GM19240 (cell line): ENCODE measurements around the gene PPP4R4.
"Not testable (repeated sequence)": the region's sequence is repeated elsewhere in the genome, so short reads cannot be mapped to it uniquely, and the experiment has no call there.

Experiments
- DNase-seq: peaks from one replicate; pipeline ENCODE4 v3.0.0; 2011; ENCODE audit warnings: low spot score; ENCODE audit not compliant: insufficient read length

Gene PPP4R4

DNA sequence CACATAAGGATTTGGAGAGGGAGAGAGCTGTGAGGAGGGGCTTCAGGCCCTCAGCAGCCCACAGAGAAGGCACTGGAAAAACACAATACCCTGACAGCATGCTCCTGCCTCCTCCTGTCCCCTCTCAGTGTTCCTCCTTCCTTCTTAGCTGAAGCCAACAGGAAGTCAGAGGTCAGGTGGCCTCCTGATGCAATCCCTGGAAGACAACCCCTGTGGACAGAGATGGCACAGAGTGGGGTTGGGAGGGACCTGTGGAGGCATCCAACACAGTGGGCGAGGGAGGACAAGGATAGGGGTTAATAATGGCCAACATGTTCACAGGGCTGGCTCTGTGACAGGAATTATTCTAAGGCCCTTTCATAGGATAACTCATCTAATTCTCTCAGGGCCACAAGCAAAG is 29.4 kb upstream of the PPP4R4 start:
- no peak for DNase-seq

DNA sequence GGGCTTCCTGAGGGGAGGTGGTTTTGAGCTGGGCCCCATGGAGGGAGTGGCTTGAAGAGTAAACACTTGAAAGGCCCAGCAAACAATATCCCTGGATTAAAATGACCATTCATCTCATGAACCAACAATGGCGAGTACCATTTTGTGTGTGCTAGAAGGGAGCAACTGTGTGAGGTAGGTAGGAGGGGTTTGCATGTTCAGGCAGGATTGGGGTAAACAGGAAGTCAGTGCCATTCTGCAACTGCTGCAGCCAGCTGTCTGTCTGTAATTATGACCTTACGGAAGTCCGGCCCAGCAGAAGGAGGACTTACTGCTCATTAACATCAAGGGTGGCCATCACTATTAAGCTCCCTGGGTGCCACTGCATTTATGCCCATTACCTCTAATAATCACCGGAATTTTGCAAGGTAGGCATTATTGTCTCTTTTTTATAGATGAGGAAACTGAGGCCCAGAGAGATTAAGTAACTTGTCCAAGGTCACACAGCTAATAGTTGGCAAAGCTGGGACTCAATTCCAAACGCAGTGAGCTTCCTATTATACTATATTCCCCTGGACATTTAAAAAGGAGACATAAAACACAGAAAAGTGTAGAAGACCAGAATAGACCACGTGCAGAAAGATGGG is 28.1 kb upstream of the PPP4R4 start:
- DNase-seq = no peak

DNA sequence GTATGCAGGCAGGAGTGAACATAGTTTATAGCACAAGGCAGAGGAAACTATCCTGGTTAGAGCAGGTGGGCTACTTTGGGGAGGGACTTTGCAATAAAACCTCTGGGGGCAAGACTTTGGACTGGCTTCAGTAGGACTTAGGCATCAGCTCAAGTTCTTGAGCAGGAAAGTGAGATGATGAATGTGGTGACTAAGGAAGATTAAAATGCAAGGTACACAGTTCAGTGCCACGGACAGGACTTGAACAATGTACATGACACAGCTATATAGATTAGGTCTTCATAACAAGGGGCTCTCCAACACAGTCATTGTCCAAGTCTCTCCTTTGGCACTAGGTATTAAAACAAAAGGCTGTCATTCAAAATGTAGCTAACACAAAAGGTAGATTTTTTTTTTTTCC is 21.4 kb upstream of the PPP4R4 start:
- DNase-seq = no peak

DNA sequence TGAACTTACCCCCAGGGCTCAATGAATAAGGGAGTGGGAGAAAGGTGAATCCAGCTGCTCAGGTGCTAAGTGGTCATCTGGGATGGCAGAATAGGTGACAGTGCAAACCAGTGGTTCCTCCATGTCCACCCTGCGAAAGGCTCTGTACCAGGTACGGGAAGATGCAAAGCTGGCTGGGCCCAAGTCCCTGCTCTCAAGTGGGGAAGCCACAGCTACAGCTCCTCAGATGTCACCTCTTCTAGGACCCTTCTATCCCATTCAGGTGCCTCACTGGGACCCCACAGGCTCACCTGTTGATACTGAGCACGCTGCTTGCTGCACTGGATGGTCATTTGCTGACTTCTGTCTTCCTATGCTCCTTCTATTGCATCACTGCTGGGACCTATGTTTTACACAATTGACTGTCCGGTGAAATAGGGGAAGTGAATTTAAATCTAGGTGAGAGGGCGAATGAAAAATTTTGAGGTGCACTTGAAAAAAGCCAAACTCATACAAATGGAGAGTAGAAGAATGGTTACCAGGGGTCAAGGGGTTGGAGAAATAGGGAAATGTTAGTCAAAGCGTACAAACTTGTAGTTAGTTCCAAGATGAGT is 20.3 kb upstream of the PPP4R4 start:
- no peak for DNase-seq

DNA sequence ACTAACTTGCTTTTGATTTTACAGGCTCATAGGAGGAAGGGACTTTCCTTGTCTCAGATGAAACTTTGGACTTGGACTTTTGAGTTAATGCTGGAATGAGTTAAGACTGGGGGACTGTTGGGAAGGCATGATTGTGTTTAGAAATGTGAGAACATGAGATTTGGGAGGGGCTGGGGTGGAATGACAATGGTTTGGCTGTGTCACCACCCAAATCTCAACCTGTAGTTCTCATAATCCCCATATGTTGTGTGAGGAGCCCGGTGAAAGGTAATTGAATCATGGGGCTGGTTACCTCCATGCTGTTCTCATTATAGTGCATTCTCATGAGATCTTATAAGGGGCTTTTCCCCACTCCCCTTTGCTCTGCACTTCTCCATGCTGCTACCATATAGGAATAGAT is 18.0 kb upstream of the PPP4R4 start:
- not testable (repeated sequence) for DNase-seq

DNA sequence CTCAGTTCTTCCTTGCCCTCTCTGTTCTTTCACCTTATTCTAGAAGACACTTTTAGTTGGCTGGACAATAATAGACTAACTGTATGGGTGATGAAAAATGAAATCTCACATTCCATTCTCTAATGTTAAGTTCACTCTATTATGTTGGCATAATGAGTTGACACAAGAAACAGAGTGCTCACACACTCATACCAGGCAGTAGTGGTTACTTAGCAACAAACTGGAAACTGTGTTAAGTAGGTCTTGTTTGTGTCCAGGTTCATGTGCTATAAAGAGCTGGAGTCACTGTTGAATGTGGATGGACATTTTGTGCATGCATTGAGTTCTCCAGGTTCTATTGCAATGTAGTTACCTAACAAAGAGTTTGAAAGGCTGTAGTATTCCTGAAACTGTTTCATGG is 16.9 kb upstream of the PPP4R4 start:
- no peak for DNase-seq

DNA sequence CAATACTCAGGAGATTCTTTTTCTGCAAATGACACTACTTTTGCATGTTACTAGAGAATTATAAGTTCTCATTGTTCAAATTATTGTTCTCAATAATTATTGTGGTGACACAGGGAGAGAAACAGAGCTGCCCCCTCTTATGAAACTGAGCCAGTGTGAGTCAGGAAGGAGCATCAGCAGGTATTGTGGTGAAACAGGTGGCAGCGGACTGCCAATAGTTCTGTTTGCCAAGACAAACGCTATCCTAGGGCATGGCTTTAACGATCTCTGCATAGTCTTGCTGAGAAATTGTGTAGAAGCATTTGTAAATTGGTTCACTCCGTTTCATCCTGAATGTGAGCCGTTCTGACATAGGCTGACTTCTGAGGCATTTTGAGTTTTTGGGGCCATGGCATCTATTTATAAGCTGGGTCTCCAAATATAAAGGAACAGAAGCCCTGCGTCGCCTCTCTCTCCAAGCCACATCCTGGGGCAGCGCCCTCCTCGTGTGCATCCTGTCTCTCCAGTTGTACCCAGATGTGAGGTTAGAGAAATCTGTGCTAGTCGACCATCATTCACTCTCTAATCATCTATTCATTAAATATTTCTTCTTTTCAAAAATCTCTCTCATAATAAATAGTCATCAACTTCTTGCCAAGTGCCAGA is 15.8 kb upstream of the PPP4R4 start:
- no peak for DNase-seq

DNA sequence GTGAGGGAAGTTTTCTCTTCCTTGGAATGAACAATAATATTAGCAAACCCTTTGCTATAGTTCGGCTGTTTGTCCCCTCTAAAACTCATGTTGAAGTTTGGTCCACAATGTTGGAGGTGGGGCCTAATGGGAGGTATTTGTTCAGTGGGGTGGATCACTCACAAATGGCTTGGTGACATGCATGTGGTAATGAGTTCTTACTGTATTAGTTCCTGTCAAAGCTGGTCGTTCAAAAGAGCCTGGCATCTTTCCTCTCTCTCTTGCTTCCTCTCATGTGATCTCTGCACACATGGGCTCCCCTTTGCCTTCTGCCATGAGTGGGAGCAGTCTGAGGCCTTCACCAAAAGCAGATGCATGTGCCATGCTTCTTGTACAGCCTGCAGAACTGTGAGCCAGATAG is 13.1 kb upstream of the PPP4R4 start:
- DNase-seq = no peak

DNA sequence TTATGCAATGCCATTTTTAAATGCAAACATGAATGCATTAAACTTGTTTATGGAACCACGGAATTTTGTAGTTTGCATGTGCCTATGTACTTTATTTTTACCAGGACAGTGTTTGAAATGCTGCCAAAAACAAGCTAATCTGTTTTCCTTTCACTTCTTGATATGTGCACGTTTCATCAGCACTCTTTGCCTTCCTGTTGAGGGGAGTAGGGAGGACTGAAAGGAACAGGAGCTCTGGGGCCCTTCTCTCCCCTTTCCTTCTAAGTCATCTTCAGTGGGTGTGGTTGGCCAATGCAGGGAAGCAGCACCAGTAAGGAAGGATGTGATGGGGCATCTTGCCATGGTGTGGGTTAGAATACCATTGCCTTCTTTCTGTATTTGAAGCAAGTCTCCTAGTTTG is 12.1 kb upstream of the PPP4R4 start:
- DNase-seq = no peak

DNA sequence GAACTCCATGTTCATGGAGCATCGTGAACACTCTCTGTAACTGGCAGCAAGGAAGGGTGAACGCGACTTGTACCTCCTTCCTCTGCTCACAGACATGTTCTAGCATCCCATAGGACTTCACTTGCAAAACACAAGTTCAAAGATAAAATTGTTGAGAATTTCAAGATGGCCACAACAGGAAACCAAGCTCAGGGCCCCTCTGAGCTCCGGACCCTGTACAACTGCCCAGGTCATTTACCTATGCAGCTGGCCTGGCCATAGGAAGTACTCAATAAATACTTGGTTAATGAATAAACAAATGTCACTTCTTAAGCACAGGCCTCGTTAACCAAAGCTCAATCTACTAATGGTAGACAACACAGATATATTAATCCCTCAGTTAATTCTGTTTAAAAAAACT is 11.7 kb upstream of the PPP4R4 start:
- DNase-seq = no peak

DNA sequence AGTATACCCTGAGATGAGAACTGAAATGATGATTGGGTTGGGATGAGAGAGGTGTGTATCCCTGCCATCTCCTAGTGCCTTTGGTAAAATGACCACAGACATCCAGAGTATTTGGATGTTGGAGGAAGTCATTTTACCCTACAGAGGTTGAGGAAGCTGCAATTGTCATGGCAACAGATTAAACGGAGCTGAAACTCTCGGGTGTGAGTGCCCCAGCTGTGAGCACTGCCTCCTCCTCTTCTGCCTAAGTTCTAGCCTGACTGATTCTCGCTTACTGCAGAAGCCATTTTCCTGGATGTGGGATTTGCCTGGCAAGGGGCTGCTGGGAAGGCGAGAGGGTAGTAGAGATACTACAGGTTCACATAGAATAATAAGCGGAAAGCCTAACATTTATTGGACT is 10.3 kb upstream of the PPP4R4 start:
- DNase-seq = no peak

DNA sequence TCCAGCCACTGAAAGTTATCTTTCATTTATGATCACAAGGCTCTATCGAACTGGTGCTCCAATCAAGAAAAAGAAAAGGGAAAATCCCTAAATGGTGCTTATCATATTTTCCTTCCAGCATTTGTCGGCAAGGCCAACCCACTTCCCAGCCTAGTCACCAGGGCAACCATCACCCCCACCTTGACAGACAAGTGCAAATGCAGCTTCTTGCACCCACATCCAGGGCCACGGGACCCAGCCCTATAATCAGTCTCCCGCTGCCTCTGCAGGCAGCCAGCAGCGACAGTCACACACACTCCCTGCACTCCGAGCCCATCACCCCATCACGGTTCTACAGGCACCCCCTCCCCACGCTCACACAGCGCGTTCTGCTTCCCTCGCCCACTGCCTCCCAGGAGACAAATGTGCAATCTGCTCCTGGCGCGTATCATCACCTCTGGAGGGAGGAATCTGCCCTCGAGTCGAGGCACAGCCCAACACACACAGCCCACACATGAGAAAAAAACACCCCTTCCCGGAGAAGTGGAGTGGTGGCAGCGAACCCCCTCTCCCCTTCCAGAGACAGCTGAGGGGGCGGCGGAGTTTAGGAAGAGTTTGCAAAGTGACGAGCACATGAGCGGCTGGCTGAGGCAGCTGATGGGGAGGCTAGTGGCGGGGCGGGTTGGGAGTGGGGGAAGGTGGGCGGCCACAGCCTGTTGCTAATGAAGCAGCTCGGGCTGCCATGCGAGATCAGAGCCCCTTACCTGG is 9.3 kb upstream of the PPP4R4 start:
- no peak for DNase-seq

DNA sequence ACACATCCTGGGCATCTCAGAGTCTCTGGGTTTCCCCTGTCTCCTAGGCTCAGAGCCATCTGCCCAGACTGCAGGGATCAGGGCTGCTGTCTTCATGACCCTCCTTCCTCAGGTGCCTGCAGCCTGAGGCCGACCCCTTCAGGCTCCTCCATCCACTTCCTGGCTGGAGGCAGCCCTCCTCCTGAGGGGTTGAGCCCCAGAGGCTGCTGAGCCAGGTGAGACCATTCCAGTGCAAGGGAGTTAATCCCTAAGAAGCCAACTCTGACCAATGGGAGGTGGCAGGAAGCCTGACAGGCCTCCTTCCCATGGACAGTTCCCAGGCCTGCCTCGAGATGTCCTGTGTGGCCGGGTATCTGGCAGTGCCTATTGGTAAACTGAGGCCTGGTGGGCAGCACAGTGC is 8.4 kb upstream of the PPP4R4 start:
- no peak for DNase-seq

DNA sequence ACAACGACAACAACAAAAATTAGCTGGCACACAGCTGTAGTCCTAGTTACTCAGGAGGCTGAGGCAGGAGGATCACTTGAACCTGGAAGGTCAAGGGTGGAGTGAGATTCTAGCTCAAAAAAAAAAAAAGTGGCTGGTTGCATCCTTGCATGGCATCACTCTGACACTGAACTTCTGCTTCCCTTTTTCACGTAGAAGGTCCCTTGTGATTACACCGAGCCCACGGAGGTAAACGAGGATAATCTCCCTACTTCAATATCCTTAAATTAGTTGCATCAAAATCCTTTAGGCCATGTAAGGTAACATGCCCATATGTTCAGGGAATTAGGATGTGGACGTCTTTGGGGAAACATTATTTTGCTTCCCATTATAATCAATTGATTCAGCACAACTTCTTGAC is 4.0 kb upstream of the PPP4R4 start:
- no peak for DNase-seq

DNA sequence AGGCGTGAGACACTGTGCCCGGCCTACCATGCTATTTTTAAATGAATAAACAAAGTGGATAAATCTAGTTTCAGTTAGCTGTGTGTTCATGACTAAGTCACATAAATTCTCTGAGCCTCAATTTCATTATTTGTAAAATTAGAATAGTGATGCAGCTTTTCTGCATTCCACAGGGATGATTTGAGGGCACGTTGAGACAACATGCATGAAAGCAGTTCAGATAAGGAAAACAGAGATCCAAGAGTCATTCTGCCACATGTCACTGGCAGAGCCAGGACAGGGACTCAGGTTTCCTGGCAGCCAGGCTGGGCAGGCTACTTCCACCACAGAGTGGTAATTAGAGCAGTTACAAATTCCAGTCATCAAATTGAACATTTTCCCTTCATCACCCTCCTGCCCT is 2.9 kb upstream of the PPP4R4 start:
- no peak for DNase-seq

DNA sequence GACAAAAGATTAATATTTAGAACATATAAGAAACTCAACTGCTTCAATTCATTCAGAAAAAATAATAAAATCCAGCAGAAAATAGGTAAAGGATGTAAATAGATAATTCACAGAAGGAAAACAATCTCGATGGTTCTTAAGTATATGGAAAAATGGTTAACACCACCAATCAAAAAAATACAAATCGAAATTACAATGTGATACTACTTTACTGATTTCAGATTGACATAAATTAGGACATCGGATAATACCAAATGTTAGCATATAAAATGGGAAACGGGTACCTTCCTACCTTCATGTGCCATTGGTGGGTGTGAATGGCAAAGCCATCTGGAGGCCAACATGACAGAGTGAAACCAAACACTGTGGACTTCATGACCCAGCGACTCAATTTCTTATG is 1.6 kb upstream of the PPP4R4 start:
- no peak for DNase-seq

DNA sequence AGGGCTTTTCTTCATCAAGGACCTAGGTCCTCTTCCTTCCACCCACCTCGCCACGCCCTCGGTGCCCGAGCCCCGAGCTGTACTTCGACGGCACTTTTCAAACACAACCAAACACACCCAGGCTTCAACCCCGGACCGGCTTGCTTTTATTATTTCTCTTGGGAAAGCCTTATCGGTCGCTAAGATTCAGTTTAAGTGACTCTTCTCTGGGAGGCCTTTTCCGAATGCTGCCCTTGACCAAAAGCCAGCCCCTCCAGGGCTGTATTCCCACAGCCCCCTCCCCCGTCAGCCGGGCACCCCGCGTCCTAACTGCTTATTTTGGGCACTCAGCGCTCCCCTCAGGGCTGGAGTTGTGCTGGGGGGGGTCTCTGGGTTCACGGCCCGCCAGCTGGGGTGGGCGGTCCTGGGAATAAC is 644 bp upstream of the PPP4R4 start:
- no peak for DNase-seq

DNA sequence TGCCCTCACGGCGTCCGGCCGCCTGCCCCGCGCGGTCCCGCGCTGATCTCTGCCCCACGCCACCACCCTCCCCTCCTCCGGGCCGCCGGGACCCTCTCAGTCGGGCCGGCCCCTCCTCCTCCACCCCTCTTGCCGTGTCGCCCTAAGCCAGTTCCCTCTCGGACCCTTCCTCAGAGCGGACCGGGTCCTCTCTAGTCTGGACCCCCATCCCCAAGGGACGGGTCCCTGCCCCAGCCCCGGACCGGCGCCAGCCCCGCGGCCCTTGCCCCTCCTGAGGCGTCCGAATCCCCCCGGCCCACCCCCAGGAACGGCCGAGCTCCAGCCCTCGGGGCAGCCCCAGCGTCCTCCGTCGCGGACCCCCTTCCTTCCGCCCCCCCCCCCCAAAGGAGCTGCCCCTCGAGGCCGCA is 485 bp downstream of the PPP4R4 start:
- DNase-seq = no peak

DNA sequence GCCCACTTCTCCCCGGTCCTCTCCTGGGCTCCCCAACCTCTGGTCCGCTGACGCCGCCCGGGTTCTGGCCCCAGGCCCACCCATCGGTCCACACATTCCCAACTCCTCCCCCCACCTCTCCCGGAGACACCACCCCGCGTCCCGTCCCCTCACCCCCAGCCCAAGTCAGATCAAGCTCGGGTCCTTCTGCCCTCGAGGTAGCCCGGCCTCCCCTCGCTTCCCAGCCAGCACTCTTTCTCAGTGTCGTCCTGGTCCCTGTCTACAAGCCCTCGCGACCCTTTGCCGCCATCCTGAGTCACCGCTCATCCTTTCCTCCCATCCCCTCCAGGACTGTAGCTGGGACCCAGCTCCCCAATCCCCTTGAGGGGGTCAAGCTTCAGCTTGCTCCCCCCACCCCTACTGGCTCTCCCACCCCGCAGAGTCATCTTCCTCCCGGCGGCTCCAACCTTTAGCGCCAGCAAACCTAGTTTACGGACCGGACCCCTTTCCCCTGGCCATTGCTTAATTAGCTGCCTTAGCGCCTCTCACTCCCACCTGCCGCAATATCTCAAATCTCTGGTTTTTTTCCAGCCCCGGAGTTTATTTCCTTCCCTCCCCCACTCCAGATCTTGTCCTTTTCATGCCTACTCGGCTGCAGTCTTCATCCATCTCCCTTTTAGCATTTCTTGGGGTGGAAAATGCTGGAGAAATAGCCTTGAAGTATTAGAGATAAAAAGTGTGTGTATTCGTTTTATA is 1.1 kb downstream of the PPP4R4 start:
- no peak for DNase-seq

DNA sequence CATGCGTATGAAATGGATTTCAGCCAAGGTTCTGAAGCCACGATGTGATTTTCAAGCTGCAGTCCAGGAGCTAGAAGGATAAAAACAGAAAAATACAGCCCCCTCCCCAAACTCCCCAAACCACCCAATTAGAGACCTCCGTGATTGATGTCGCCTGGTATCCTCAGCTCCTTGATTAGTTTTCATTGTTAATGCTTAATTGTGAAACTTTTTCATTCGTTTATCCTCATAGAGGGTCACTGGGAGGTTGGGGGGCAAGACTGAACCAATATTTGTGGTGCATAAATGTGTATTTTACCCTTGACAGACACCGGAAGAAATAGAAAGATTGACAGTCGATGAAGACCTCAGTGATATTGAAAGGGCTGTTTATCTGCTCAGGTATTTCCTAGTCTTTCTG is 1.6 kb downstream of the PPP4R4 start:
- DNase-seq = no peak

DNA sequence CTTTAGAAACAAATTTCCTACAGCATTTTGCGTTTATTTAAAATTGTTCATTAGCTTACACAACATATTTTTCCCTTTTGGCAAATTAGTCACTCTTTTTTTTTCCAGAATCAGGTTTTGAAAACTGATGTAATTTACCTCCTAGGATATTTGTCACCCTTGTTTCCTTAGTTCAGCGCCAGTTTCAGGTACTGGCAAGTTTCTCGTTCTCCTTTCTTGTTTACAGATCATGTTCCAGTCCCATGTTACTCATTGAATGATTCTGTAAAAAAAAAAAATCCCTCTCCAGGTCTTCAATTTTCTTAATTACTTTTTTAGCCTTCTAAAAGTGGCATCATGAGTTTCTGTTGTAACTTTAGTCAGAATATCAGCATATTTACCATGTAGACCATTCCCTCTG is 2.7 kb downstream of the PPP4R4 start:
- DNase-seq = no peak

DNA sequence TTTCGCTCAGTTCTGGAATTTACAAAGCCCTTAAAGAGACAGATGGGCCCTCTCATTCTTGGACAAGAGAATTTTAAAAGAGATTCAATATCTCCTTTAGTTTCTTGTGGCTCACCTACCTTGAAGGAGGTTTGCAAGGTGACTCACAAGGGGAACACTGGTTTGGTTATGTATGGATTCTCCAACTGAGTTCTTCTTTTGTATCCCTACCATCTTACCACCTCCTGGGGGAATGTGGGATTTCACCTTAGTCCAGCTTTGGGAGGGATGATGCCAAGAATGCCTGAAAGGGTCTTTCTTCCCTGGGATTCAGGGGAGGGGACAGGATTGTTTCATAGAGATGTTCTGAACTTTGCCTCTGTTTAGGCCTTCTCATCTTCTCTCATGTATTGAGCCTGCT is 3.7 kb downstream of the PPP4R4 start:
- DNase-seq = no peak
